Large intestine (tissue), 3 donors: ENCODE measurements around the gene GUF1. TPM values are rescaled to one million over a fixed set of nuclear protein-coding genes. Genes with fewer than 3 reads are reported as not detected.

ENCODE experiments used
- DNase-seq, 2 donors: peaks; one replicate each; pipeline versions ENCODE4 v3.0.0 to v3.0.0-alpha.2; 2013
- H3K27ac ChIP-seq: one replicate; pipeline ENCODE4 v1.5.1; 2013; ENCODE audit warnings: low read length
- H3K27me3 ChIP-seq: 2 replicates; pipeline ENCODE4 v1.6.1; 2013; ENCODE audit warnings: low read length; ENCODE audit not compliant: control insufficient read depth, insufficient read depth
- H3K36me3 ChIP-seq: 2 replicates; pipeline ENCODE4 v1.6.1; 2013; ENCODE audit warnings: low read length; ENCODE audit not compliant: control insufficient read depth, insufficient read depth
- H3K4me1 ChIP-seq: one replicate; pipeline ENCODE4 v1.6.1; 2013; ENCODE audit warnings: low read length; ENCODE audit not compliant: control insufficient read depth, insufficient read depth
- H3K4me3 ChIP-seq: one replicate; pipeline ENCODE4 v1.5.1; 2013; ENCODE audit warnings: low read length
- H3K9me3 ChIP-seq: one replicate; pipeline ENCODE4 v1.6.1; 2013; ENCODE audit warnings: mild to moderate bottlenecking, low read depth, low read length, moderate library complexity; ENCODE audit not compliant: control insufficient read depth
- WGBS: methylation state at CpG from one replicate; pipeline ENCODE4 v1.1.5; 2013; ENCODE audit warnings: low lambda C conversion rate; ENCODE audit not compliant: insufficient coverage; 5-methylcytosine and 5-hydroxymethylcytosine counted together
- polyA plus RNA-seq: library from polyadenylated mRNA; unstranded; fragments of 120-200 nt; gene quantifications from one replicate; pipeline ENCODE4 v1.2.1, GENCODE V29; 2013

The GUF1 gene
- polyA plus RNA-seq, 1 donor = 30.0 TPM

DNA sequence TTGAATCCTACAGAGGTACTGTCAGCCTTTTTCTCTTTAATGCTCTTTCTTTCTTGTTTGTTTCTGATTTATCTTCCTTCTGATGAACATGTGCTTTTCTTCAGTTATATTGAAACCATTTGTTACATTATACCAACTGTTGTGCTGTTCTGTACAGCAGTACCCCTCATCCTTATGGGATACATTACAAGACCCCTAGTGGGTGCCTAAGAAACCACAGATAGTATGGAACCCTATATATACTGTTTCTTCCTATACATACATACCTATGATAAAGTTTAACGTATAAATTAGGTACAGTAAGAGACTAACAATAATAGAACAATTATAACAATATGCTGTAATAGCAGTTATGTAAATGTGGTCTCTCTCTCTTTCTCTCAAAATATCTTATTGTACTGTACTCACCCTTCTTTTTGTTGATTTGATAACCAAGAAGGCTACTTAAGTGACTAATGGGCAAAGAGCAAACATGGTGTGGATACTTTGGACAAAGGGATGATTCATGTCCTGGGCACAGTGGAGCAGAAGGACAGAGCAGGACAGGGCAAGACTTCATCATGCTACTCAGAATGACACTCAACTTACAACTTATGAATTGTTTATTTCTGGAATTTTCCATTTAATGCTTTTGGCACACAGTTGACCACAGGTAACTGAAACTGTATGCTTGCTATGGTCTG lies 16.1 kb upstream of the GUF1 start:
- DNase-seq = no peak
- no CpG with 5 or more reads among the region's 1 CpG for WGBS
- Histone ChIP-seq H3K36me3 (no peaks in the 10 kb centered on the region), H3K27me3 (no peaks in the 10 kb centered on the region), H3K9me3 (no peaks in the 10 kb centered on the region), H3K4me3 (no peak overlapping the region), H3K27ac (no peak overlapping the region), H3K4me1 (no peaks in the 10 kb centered on the region)

DNA sequence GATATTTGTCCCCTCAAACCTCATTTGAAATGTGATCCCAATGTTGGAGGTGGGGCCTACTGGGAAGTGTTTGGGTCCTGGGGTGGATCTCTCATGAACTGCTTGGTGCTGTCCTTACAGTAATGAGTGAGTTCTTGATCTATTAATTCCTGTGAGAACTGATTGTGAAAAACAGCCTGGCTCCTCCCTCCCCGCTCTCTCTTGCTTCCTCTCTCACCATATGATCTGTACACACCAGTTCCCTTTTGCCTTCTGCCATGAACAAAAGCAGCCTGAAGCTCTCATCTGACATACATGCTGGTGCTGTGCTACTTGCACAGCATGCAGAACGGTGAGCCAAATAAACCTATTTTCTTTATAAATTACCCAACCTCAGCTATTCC lies 15.6 kb upstream of the GUF1 start:
- no peaks in the 10 kb centered on the region for H3K36me3 ChIP-seq
- no peaks in the 10 kb centered on the region for H3K27me3 ChIP-seq
- no peak overlapping the region for H3K27ac ChIP-seq
- WGBS = 57% methylated on average over 1 of the region's 2 CpGs
- no peaks in the 10 kb centered on the region for H3K4me1 ChIP-seq
- DNase-seq = no peak
- H3K9me3 ChIP-seq = no peaks in the 10 kb centered on the region
- H3K4me3 ChIP-seq = no peak overlapping the region

DNA sequence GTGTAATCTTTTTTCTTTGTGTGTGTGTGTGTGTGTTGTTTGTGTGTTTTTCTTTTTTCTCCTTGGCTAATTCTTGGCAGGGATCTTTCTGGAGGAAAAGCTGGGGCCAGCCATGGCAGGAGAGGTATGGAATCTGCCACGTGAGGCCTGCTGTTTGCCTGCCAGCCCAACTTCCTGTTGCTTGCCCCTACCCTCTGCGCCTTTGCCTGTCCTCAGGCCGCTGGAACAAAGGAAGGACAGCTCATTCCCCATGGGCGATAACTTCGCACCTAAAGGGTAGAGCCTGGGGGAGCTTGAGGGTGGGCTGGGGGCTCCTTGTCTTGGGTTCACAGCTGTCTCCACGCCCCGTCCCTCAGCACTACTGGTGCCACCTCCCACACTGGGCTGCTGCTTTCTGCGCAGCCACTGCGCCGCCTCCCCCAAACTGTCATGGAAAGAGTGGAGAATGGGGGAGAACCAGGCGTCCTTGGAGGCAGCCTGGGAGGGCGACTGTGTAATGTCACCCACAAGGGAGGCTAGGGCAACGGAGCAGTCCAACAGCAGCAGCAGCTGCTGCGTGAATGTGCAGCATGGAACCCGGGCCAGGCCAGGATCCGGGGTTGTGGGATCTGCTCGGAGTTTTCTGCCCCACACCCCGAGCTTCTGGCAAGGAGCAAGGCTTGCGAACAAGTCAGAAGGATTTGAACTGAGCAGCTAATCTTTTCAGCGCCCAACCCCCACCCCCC lies 14.5 kb upstream of the GUF1 start:
- H3K4me3 ChIP-seq = no peak overlapping the region
- H3K9me3 ChIP-seq = no peaks in the 10 kb centered on the region
- H3K27ac ChIP-seq = no peak overlapping the region
- no peaks in the 10 kb centered on the region for H3K27me3 ChIP-seq
- H3K4me1 ChIP-seq = no peaks in the 10 kb centered on the region
- DNase-seq = peak in 1 of 2 donors; percentile 3
- no CpG with 5 or more reads among the region's 20 CpGs for WGBS
- H3K36me3 ChIP-seq = no peaks in the 10 kb centered on the region

DNA sequence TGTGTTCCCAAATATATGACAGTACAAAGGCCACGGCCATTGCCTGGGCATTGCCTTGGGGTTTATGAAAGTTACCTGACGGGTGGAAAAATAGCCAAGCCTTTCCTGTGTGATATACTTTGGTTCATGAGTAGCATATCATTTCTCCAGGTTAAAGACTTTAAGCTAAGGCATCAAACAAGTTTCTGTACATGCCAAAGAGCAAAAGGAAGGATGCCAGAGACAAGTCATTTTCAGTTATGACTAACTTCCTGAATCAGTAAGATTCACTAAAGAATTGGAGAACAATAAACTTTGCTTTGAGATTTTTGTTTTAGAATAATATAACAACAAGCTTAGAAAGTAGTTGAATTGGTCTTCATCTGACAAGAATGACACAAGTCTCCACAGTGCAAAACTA lies 9.7 kb upstream of the GUF1 start:
- WGBS = no CpG with 5 or more reads among the region's 2 CpGs
- Histone ChIP-seq H3K4me1 (no peaks in the 10 kb centered on the region), H3K9me3 (no peaks in the 10 kb centered on the region), H3K4me3 (no peak overlapping the region), H3K27me3 (no peaks in the 10 kb centered on the region), H3K27ac (no peak overlapping the region), H3K36me3 (no peaks in the 10 kb centered on the region)
- DNase-seq = no peak

DNA sequence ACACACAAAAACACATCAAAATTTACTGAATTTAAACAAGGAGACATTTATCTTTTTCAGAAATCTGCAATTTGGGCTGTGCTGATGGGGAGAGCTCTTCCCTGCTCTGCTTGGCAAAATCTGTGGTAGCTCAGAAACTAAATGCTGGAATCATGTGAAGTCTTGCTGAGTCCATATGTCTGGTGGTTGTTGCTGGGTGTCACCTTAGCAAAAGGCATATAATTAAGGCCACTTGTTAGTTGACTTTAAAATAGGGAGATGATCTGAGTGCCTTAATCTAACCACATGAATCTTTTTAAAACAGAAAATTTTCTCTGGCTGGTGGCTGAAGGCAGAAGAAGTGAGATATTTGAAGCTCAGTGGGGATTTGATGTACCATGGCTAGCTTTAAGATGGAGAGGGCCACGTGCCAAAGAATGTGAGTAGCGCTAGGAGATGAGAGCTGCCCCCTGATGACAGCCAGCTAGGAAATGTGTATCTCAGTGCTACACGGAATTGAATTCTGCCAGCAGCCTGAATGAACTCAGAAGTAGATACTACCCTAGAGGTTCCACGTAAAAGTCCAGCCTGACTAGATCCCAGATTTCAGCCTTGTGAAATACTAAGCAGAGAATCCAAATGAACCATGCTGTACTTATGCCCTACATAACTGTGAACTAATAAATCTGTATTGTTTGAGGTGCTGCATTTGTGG lies 7.6 kb upstream of the GUF1 start:
- no peak overlapping the region for H3K4me3 ChIP-seq
- no peaks in the 10 kb centered on the region for H3K9me3 ChIP-seq
- WGBS = no CpG with 5 or more reads among the region's 4 CpGs
- H3K36me3 ChIP-seq = no peaks in the 10 kb centered on the region
- H3K27ac ChIP-seq = no peak overlapping the region
- DNase-seq = no peak
- no peaks in the 10 kb centered on the region for H3K4me1 ChIP-seq
- no peaks in the 10 kb centered on the region for H3K27me3 ChIP-seq

DNA sequence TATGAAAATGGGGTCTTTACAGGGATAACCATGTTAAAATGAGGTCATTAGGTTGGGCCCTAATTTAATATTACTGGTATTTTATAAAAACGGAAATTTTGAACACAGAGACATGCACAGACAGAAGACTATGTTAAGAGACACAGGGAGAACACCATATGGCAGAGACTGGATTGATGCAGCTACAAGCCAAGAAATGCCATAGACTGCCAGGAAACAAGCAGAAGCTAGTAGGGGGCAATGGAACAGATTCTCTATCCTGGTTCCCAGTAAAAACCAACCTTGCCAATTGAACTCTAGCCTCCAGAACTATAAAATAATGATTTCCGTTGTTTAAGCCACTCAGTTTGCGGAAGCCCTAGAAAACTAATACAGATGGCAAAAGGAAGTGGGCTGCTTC lies 6.6 kb upstream of the GUF1 start:
- Histone ChIP-seq H3K4me3 (no peak overlapping the region), H3K9me3 (no peaks in the 10 kb centered on the region), H3K27me3 (no peaks in the 10 kb centered on the region), H3K36me3 (no peaks in the 10 kb centered on the region), H3K4me1 (no peaks in the 10 kb centered on the region), H3K27ac (no peak overlapping the region)
- no CpG with 5 or more reads among the region's 3 CpGs for WGBS
- no peak for DNase-seq

DNA sequence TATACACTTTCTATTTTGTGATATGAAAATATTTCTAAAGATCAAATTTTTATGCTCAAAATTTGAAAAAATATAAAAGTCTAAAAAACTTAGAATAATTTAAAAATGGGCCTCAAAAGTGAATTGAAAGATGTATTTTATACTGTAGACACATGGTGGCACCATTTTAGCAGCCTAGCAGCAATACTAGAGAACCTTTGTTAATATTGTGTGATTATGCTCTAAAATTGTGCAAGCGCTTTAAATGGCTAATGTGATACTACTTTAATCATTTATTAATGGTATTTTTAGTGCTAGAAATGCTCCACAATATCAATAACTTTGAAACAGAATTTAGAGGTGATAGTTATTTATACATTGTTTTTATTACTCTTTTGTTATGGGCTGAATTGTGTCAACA lies 3.7 kb upstream of the GUF1 start:
- Histone ChIP-seq H3K27ac (no peak overlapping the region), H3K9me3 (no peaks in the 10 kb centered on the region), H3K4me3 (no peak overlapping the region), H3K27me3 (no peaks in the 10 kb centered on the region), H3K36me3 (no peaks in the 10 kb centered on the region), H3K4me1 (no peaks in the 10 kb centered on the region)
- no peak for DNase-seq
- WGBS = 100% methylated on average over 1 of the region's 1 CpG

DNA sequence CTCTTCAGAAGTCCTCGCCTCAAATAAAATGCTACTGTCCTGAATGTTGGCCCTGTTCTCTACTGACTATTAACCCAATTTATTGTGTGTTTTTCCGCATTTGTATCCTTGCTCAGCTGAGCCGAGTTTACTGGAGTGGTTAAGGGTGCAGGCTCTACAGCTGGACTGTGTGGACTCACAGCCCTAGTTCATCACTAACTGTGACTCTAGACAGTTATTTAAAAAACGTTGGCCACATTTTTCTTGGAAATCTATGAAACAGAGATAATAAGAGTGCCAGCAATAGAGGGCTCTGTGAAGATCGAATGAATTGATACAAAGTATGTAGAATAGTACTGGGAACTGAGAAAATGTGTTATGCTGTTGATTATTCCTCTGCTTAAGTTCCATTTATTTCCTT lies 2.9 kb upstream of the GUF1 start:
- no peaks in the 10 kb centered on the region for H3K9me3 ChIP-seq
- no peak overlapping the region for H3K27ac ChIP-seq
- H3K4me1 ChIP-seq = no peaks in the 10 kb centered on the region
- 46% methylated on average over 3 of the region's 5 CpGs for WGBS
- H3K36me3 ChIP-seq = no peaks in the 10 kb centered on the region
- no peak for DNase-seq
- H3K27me3 ChIP-seq = no peaks in the 10 kb centered on the region
- H3K4me3 ChIP-seq = no peak overlapping the region

DNA sequence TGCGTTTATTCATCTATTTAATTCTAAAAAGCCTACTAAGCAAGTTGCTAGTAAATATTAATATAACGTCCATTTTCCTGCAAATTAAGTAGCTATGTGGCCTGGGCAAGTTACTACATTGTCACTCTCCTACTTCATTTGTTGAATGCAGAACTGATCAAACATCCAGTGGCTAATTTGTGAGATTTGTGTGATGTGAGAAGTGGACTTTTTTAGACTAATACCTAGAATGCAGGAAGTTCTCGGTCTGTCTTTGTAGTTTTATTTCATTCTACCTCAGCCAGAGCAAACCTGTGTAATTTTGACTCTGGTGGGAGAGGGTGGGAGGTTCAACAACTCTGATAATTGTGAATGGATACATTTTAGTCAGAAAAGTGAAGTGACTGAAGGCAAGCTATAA lies 840 bp downstream of the GUF1 start:
- peak overlapping the region; percentile 65 for H3K4me3 ChIP-seq
- no CpG with 5 or more reads among the region's 3 CpGs for WGBS
- H3K27ac ChIP-seq = peak overlapping the region; percentile 85
- no peak for DNase-seq
- H3K9me3 ChIP-seq = no peaks in the 10 kb centered on the region
- H3K36me3 ChIP-seq = peaks cover 8% of the 10 kb centered on the region
- H3K27me3 ChIP-seq = no peaks in the 10 kb centered on the region
- no peaks in the 10 kb centered on the region for H3K4me1 ChIP-seq

DNA sequence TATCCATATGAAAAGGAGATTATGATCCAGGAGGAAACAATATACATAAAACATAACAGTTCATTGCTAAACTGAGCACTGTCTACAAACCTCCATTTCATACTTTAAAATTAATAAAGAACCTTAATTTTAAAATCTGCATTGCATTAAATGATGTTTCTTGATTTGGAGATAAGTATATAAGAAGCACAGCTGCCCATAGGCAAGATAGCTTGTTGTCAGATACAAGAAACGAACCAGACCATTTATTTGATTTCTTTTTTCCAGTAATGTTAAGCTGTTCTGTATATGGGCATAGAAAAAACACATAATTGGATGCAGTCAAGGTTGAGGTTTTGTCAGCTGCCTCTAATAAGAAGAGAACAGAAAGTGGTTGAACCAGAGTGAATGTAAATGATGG lies 6.4 kb downstream of the GUF1 start:
- no peaks in the 10 kb centered on the region for H3K9me3 ChIP-seq
- H3K27ac ChIP-seq = no peak overlapping the region
- no peak for DNase-seq
- H3K4me1 ChIP-seq = peaks cover 3% of the 10 kb centered on the region
- H3K4me3 ChIP-seq = no peak overlapping the region
- H3K27me3 ChIP-seq = no peaks in the 10 kb centered on the region
- peaks cover 34% of the 10 kb centered on the region for H3K36me3 ChIP-seq
- WGBS = 80% methylated on average over 1 of the region's 1 CpG
